Liver (tissue), 9 donors: ENCODE data around the gene CCDC33. TPM values are rescaled to one million over a fixed set of nuclear protein-coding genes. Genes with fewer than 3 reads are reported as not detected.

Experiments
- DNase-seq: peaks from one replicate; pipeline ENCODE4 v3.0.0-alpha.2; 2017; ENCODE audit warnings: low spot score
- H3K27ac ChIP-seq, 2 donors: one replicate each; pipeline ENCODE4 v1.7.0; 2013; ENCODE audit warnings: inconsistent platforms in 2 of 2, low read length in 2 of 2, control low read depth in 1 of 2, low read depth in 1 of 2, mild to moderate bottlenecking in 1 of 2
- H3K27me3 ChIP-seq, 4 donors: one replicate each; pipeline versions ENCODE4 v1.6.1 to v1.7.0; 2013; ENCODE audit warnings: low read length in 3 of 4, inconsistent platforms in 1 of 4, mild to moderate bottlenecking in 1 of 4, moderate library complexity in 1 of 4; ENCODE audit not compliant: control insufficient read depth in 4 of 4, insufficient read depth in 4 of 4
- H3K36me3 ChIP-seq, 4 donors: one replicate each; pipeline versions ENCODE4 v1.6.1 to v1.7.0; 2013; ENCODE audit warnings: low read length in 3 of 4, mild to moderate bottlenecking in 3 of 4, low read depth in 1 of 4, moderate library complexity in 1 of 4; ENCODE audit not compliant: control insufficient read depth in 4 of 4, insufficient read depth in 3 of 4
- H3K4me1 ChIP-seq, 4 donors: one replicate each; pipeline versions ENCODE4 v1.6.1 to v1.7.0; 2013; ENCODE audit warnings: low read length in 3 of 4, mild to moderate bottlenecking in 3 of 4, moderate library complexity in 1 of 4; ENCODE audit not compliant: control insufficient read depth in 4 of 4, insufficient read depth in 4 of 4
- H3K4me3 ChIP-seq, 3 donors: one replicate each; pipeline versions ENCODE4 v1.6.1 to v1.7.0; 2013; ENCODE audit warnings: low read length in 3 of 3, control low read depth in 1 of 3, low read depth in 1 of 3, mild to moderate bottlenecking in 1 of 3
- H3K9ac ChIP-seq, 2 donors: one replicate each; pipeline ENCODE4 v1.7.0; 2013; ENCODE audit warnings: low read length in 2 of 2, mild to moderate bottlenecking in 2 of 2, moderate library complexity in 2 of 2, control low read depth in 1 of 2, low read depth in 1 of 2
- H3K9me3 ChIP-seq, 4 donors: one replicate each; pipeline versions ENCODE4 v1.6.1 to v1.7.0; 2013; ENCODE audit warnings: low read length in 3 of 4; ENCODE audit not compliant: control insufficient read depth in 4 of 4
- FOXA1 ChIP-seq: IDR thresholded peaks from 2 replicates; pipeline ENCODE4 v1.6.1; 2016; ENCODE audit warnings: antibody characterized with exemption
- GABPA ChIP-seq, 2 donors: IDR thresholded peaks in 1 of 2; conservative IDR thresholded peaks in 1 of 2; 2 replicates each; pipeline ENCODE4 v1.6.1; 2016; ENCODE audit warnings: antibody characterized with exemption in 2 of 2, mild to moderate bottlenecking in 1 of 2, moderate library complexity in 1 of 2
- HNF4A ChIP-seq, 2 donors: conservative IDR thresholded peaks; 2 replicates each; pipeline ENCODE4 v1.6.1; 2016; ENCODE audit warnings: antibody characterized with exemption in 2 of 2, mild to moderate bottlenecking in 2 of 2
- HNF4G ChIP-seq: IDR thresholded peaks from 2 replicates; pipeline ENCODE4 v1.6.1; 2016; ENCODE audit warnings: antibody characterized with exemption
- RXRA ChIP-seq, 2 donors: IDR thresholded peaks; 2 replicates each; pipeline ENCODE4 v1.6.1; 2017 to 2018; ENCODE audit warnings: antibody characterized with exemption in 2 of 2, mild to moderate bottlenecking in 1 of 2
- ZBTB33 ChIP-seq: IDR thresholded peaks from 2 replicates; pipeline ENCODE4 v1.6.1; 2016; ENCODE audit warnings: antibody characterized with exemption
- WGBS: extraction: QIAGEN DNeasy Blood & Tissue Kit; methylation state at CpG from one replicate; pipeline ENCODE4 v1.1.7; 2013; 5-methylcytosine and 5-hydroxymethylcytosine counted together
- polyA plus RNA-seq, 2 donors: library from polyadenylated mRNA; stranded (reverse) in 1 of 2; unstranded in 1 of 2; fragments of 200-250 nt in 1 of 2; fragments of >200 nt in 1 of 2; fragmentation: Nextera tagmentation in 1 of 2; extraction: Ambion mirVana in 1 of 2; gene quantifications; one replicate each; pipeline versions ENCODE4 v1.2.1 to v1.2.3, GENCODE V29; 2013 to 2015
- total RNA-seq, 2 donors: library from RNA; depleted of rRNA; stranded (reverse); fragments of >200 nt; gene quantifications; one replicate each; pipeline ENCODE4 v1.2.3, GENCODE V29; 2014
- TF ChIP-seq, protein P1 (sequence below): IDR thresholded peaks from 2 replicates; pipeline ENCODE4 v1.6.1; 2016; ENCODE audit warnings: antibody characterized with exemption, mild to moderate bottlenecking
- donor health status: healthy.
- donor health status: healthy.
- donor health status: healthy.
- donor health status: healthy.
- donor health status: healthy.

CCDC33 gene
- total and polyA plus RNA-seq, 4 donors = not detected

DNA sequence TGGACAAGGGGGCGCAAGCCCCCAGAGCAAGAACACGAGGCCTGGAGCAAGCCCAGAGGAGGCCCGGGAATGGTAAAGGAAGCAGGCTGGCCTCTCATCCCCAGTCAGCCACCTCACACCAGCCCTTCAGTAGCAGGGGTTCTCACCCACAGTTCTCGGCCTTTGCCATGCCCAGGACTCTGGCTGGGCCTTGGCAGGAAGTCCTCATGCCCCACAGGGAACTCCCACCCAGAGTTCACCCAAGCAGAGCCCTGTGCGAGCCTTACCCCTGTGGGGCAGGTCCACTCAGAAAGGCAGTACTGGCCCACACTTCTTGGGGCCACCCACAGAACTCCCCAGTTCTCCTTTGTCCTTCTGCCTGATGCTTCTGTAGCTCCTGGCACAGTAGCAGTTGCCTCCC lies 101.0 kb downstream of the CCDC33 start:
- no peak for TF ChIP-seq RXRA (IDR thresholded peaks at IDR 0.05)
- TF ChIP-seq HNF4A (conservative IDR thresholded peaks at IDR 0.05) = no peak
- TF ChIP-seq ZBTB33 = no peak
- TF ChIP-seq, protein P1, sequence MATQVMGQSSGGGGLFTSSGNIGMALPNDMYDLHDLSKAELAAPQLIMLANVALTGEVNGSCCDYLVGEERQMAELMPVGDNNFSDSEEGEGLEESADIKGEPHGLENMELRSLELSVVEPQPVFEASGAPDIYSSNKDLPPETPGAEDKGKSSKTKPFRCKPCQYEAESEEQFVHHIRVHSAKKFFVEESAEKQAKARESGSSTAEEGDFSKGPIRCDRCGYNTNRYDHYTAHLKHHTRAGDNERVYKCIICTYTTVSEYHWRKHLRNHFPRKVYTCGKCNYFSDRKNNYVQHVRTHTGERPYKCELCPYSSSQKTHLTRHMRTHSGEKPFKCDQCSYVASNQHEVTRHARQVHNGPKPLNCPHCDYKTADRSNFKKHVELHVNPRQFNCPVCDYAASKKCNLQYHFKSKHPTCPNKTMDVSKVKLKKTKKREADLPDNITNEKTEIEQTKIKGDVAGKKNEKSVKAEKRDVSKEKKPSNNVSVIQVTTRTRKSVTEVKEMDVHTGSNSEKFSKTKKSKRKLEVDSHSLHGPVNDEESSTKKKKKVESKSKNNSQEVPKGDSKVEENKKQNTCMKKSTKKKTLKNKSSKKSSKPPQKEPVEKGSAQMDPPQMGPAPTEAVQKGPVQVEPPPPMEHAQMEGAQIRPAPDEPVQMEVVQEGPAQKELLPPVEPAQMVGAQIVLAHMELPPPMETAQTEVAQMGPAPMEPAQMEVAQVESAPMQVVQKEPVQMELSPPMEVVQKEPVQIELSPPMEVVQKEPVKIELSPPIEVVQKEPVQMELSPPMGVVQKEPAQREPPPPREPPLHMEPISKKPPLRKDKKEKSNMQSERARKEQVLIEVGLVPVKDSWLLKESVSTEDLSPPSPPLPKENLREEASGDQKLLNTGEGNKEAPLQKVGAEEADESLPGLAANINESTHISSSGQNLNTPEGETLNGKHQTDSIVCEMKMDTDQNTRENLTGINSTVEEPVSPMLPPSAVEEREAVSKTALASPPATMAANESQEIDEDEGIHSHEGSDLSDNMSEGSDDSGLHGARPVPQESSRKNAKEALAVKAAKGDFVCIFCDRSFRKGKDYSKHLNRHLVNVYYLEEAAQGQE = no peak
- TF ChIP-seq HNF4G = no peak
- TF ChIP-seq FOXA1 = no peak
- no peak for TF ChIP-seq GABPA (IDR thresholded peaks at IDR 0.05 in 1 of 2, conservative IDR thresholded peaks at IDR 0.05 in 1 of 2)
- Histone ChIP-seq H3K36me3 (no peaks in the 10 kb centered on the region), H3K4me1 (no peaks in the 10 kb centered on the region), H3K27me3 (no peaks in the 10 kb centered on the region), H3K9me3 (no peaks in the 10 kb centered on the region), H3K27ac (no peak overlapping the region), H3K9ac (no peak overlapping the region), H3K4me3 (no peak overlapping the region)
- WGBS = 90% methylated on average over 5 of the region's 5 CpGs
- DNase-seq = no peak

- Histone ChIP-seq H3K27ac (no peak overlapping the region), H3K36me3 (no peaks in the 10 kb centered on the region), H3K27me3 (no peaks in the 10 kb centered on the region), H3K9me3 (no peaks in the 10 kb centered on the region), H3K4me3 (no peak overlapping the region), H3K4me1 (no peaks in the 10 kb centered on the region), H3K9ac (no peak overlapping the region)
- no peak for DNase-seq
- WGBS = 87% methylated on average over 4 of the region's 4 CpGs
- TF ChIP-seq GABPA (IDR thresholded peaks at IDR 0.05 in 1 of 2, conservative IDR thresholded peaks at IDR 0.05 in 1 of 2) = no peak
- TF ChIP-seq, protein P1 = no peak
Observed at GRCh38 chr15:74337607-74338211, 101.6 kb downstream of the CCDC33 start.
